IPS-20b (cell line): ENCODE results near the gene PAXX.
A peak's percentile ranks its signal among the peaks of the same experiment; 100 is the strongest.

ENCODE experiments used
- H3K27ac ChIP-seq: one replicate; pipeline ENCODE4 v1.5.1; 2013; ENCODE audit warnings: low read length
- H3K27me3 ChIP-seq: 2 replicates; pipeline ENCODE4 v1.6.1; 2013; ENCODE audit warnings: mild to moderate bottlenecking, low read length, inconsistent platforms; ENCODE audit not compliant: insufficient read depth
- H3K36me3 ChIP-seq: 2 replicates; pipeline ENCODE4 v1.6.1; 2013; ENCODE audit warnings: low read depth, mild to moderate bottlenecking, inconsistent platforms, low read length, moderate library complexity; ENCODE audit not compliant: insufficient read depth
- H3K4me1 ChIP-seq: 2 replicates; pipeline ENCODE4 v1.6.1; 2013; ENCODE audit warnings: mild to moderate bottlenecking, control low read depth, inconsistent platforms, low read length, moderate library complexity; ENCODE audit not compliant: insufficient read depth
- H3K4me3 ChIP-seq: 2 replicates; pipeline ENCODE4 v1.5.1; 2013; ENCODE audit warnings: mild to moderate bottlenecking, low read length, inconsistent platforms
- H3K9ac ChIP-seq: 2 replicates; pipeline ENCODE4 v1.6.1; 2013; ENCODE audit warnings: low read depth, mild to moderate bottlenecking, inconsistent platforms, low read length, moderate library complexity
- H3K9me3 ChIP-seq: 2 replicates; pipeline ENCODE4 v1.6.1; 2013; ENCODE audit warnings: mild to moderate bottlenecking, low read depth, low read length, inconsistent platforms; ENCODE audit not compliant: insufficient read depth

Gene PAXX

GRCh38 chr9:136980669-136981478, 11.3 kb upstream of the PAXX start:
- no peaks in the 10 kb centered on the region for H3K9me3 ChIP-seq
- no peak overlapping the region for H3K9ac ChIP-seq
- H3K4me3 ChIP-seq: no peak overlapping the region
- no peaks in the 10 kb centered on the region; the same call in 1 of the 2 replicates for H3K4me1 ChIP-seq
- no peaks in the 10 kb centered on the region for H3K36me3 ChIP-seq
- peaks cover 37% of the 10 kb centered on the region for H3K27me3 ChIP-seq
- H3K27ac ChIP-seq: no peak overlapping the region

- Histone ChIP-seq H3K9me3 (no peaks in the 10 kb centered on the region), H3K36me3 (no peaks in the 10 kb centered on the region), H3K27ac (no peak overlapping the region), H3K4me1 (no peaks in the 10 kb centered on the region; the same call in 1 of the 2 replicates), H3K4me3 (no peak overlapping the region), H3K27me3 (peaks cover 43% of the 10 kb centered on the region), H3K9ac (no peak overlapping the region)
Measured at GRCh38 chr9:136981588-136982231, 10.5 kb upstream of the PAXX start.

- no peaks in the 10 kb centered on the region for H3K9me3 ChIP-seq
- peaks cover 41% of the 10 kb centered on the region for H3K27me3 ChIP-seq
- H3K36me3 ChIP-seq: no peaks in the 10 kb centered on the region
- H3K9ac ChIP-seq: no peak within 1 kb of the TSS
- H3K4me3 ChIP-seq: no peak within 1 kb of the TSS
- no peak within 1 kb of the TSS for H3K27ac ChIP-seq
- no peaks in the 10 kb centered on the region; the same call in 1 of the 2 replicates for H3K4me1 ChIP-seq
Measured at GRCh38 chr9:136982232-136983051, 9.8 kb upstream of the PAXX start, which contains the start of gene LCNL1. LCNL1 (plus strand) TSS chr9:136982993; CDS start chr9:136983587, 594 bp downstream.

- Histone ChIP-seq H3K27ac (no peak overlapping the region), H3K9ac (no peak overlapping the region), H3K36me3 (no peaks in the 10 kb centered on the region), H3K9me3 (no peaks in the 10 kb centered on the region), H3K4me1 (no peaks in the 10 kb centered on the region; the same call in 1 of the 2 replicates), H3K27me3 (peaks cover 37% of the 10 kb centered on the region), H3K4me3 (no peak overlapping the region)
Measured at GRCh38 chr9:136983167-136983566, 9.1 kb upstream of the PAXX start.

GRCh38 chr9:136983656-136984314, 8.4 kb upstream of the PAXX start:
- H3K4me1 ChIP-seq: no peaks in the 10 kb centered on the region; the same call in 1 of the 2 replicates

GRCh38 chr9:136984464-136985026, 7.7 kb upstream of the PAXX start:
- Histone ChIP-seq H3K9ac (no peak overlapping the region), H3K27me3 (peaks cover 37% of the 10 kb centered on the region), H3K4me3 (peak overlapping the region; percentile 45; the same call in 1 of the 2 replicates), H3K4me1 (no peaks in the 10 kb centered on the region), H3K27ac (no peak overlapping the region), H3K36me3 (no peaks in the 10 kb centered on the region), H3K9me3 (no peaks in the 10 kb centered on the region)

More at GRCh38 chr9:136983656-136984314, 8.4 kb upstream of the PAXX start:
- no peaks in the 10 kb centered on the region for H3K9me3 ChIP-seq
- no peak overlapping the region for H3K9ac ChIP-seq
- H3K27ac ChIP-seq: no peak overlapping the region
- no peak overlapping the region for H3K4me3 ChIP-seq
- no peaks in the 10 kb centered on the region for H3K36me3 ChIP-seq
- H3K27me3 ChIP-seq: peaks cover 37% of the 10 kb centered on the region

- no peak overlapping the region for H3K27ac ChIP-seq
- no peaks in the 10 kb centered on the region for H3K36me3 ChIP-seq
- no peaks in the 10 kb centered on the region for H3K4me1 ChIP-seq
- H3K9ac ChIP-seq: no peak overlapping the region
- H3K4me3 ChIP-seq: peak overlapping the region; percentile 45; the same call in 1 of the 2 replicates
- no peaks in the 10 kb centered on the region for H3K9me3 ChIP-seq
- H3K27me3 ChIP-seq: peaks cover 37% of the 10 kb centered on the region
Measured at GRCh38 chr9:136985027-136985602, 7.1 kb upstream of the PAXX start.

GRCh38 chr9:136985853-136986252, 6.4 kb upstream of the PAXX start:
- H3K4me3 ChIP-seq: no peak overlapping the region; the same call in 1 of the 2 replicates
- peaks cover 45% of the 10 kb centered on the region for H3K27me3 ChIP-seq
- no peaks in the 10 kb centered on the region for H3K4me1 ChIP-seq
- H3K36me3 ChIP-seq: no peaks in the 10 kb centered on the region
- no peak overlapping the region for H3K9ac ChIP-seq
- no peaks in the 10 kb centered on the region for H3K9me3 ChIP-seq
- H3K27ac ChIP-seq: no peak overlapping the region

GRCh38 chr9:136988872-136989271, 3.4 kb upstream of the PAXX start:
- Histone ChIP-seq H3K4me1 (no peaks in the 10 kb centered on the region), H3K27me3 (peaks cover 47% of the 10 kb centered on the region), H3K36me3 (peaks cover 2% of the 10 kb centered on the region; the same call in 1 of the 2 replicates), H3K9me3 (no peaks in the 10 kb centered on the region), H3K27ac (no peak overlapping the region), H3K4me3 (no peak overlapping the region), H3K9ac (no peak overlapping the region)

- H3K27me3 ChIP-seq: peaks cover 32% of the 10 kb centered on the region
- H3K4me1 ChIP-seq: no peaks in the 10 kb centered on the region
- H3K9me3 ChIP-seq: no peaks in the 10 kb centered on the region
- no peak overlapping the region for H3K4me3 ChIP-seq
- H3K36me3 ChIP-seq: peaks cover 5% of the 10 kb centered on the region; the same call in 1 of the 2 replicates
- H3K9ac ChIP-seq: no peak overlapping the region
- H3K27ac ChIP-seq: no peak overlapping the region
Measured at GRCh38 chr9:136990242-136990911, 1.8 kb upstream of the PAXX start.
